HepG2 (cell line): ENCODE data around the gene ELANE. TPM values are rescaled to one million over a fixed set of nuclear protein-coding genes. Genes with fewer than 3 reads are reported as not detected.

Experiments used
- ATAC-seq: fragments of 200-7000 bp; cut with Tn5 transposase; 3 replicates; pipeline ENCODE4 v1.9.1; 2020; ENCODE audit warnings: mild to moderate bottlenecking, moderate library complexity
- BruUV-seq: library from RNA; stranded (reverse); fragments of 400-500 nt; replicated peaks from 2 replicates; lab custom pipeline; 2021; lab: Mats Ljungman, UMichigan
- CTCF ChIA-PET: fragments of 300-600 bp; formaldehyde crosslinking; extraction: SDS; loops from one replicate; lab custom pipeline; 2021; ENCODE audit warnings: low total read pairs, inconsistent platforms, low intra/inter-chr PET ratio; lab: Yijun Ruan, JAX
- POLR2A ChIA-PET: fragments of 350-600 bp; sonication (Branson Sonifier 250); formaldehyde crosslinking; loops from one replicate; lab custom pipeline; 2020; ENCODE audit warnings: antibody characterized with exemption, inconsistent platforms; lab: Yijun Ruan, JAX
- DNase-seq: peaks from one replicate; pipeline ENCODE4 v3.0.0-alpha.2; 2015; ENCODE audit warnings: low spot score
- FAIRE-seq: peaks from 3 replicates; lab custom pipeline; 2011; peaks lifted over from hg19 to GRCh38; lab: Jason Lieb, UNC
- H2AFZ ChIP-seq: one replicate; pipeline ENCODE4 v1.6.1; 2011; ENCODE audit warnings: low read length, inconsistent platforms
- H3K27ac ChIP-seq: fragments of 300-600 bp; 3 replicates; pipeline ENCODE4 v1.8.0; 2011; ENCODE audit warnings: mixed run types, mild to moderate bottlenecking, mixed read lengths, low read length, inconsistent platforms; ENCODE audit not compliant: insufficient read depth; ENCODE audit errors: extremely low read length
- H3K27me3 ChIP-seq, 2 experiments: fragments of 200-600 bp in 1 of 2; 2 replicates in 1 of 2; 3 replicates in 1 of 2; pipeline versions ENCODE4 v1.6.0 to v1.8.0; 2011; ENCODE audit warnings: low read length in 2 of 2, mild to moderate bottlenecking in 2 of 2, moderate library complexity in 2 of 2, inconsistent platforms in 1 of 2; ENCODE audit not compliant: insufficient read depth in 2 of 2, control insufficient read depth in 1 of 2
- H3K36me3 ChIP-seq, 2 experiments: fragments of 200-600 bp in 1 of 2; replicated peaks in 1 of 2; 2 replicates in 1 of 2; 3 replicates in 1 of 2; pipeline versions ENCODE4 v1.5.1 to v1.8.0; 2011; ENCODE audit warnings: low read length in 2 of 2, inconsistent platforms in 1 of 2; ENCODE audit not compliant: insufficient read depth in 2 of 2, control insufficient read depth in 1 of 2
- H3K4me1 ChIP-seq: 2 replicates; pipeline ENCODE4 v1.5.1; 2012; ENCODE audit warnings: low read length, inconsistent platforms; ENCODE audit not compliant: insufficient read depth
- H3K4me2 ChIP-seq: 2 replicates; pipeline ENCODE4 v1.6.0; 2011; ENCODE audit warnings: low read depth, low read length, inconsistent platforms
- H3K4me3 ChIP-seq, 3 experiments: fragments of 200-600 bp in 1 of 3; sonication (generic), shearing (Covaris generic) in 1 of 3; replicated peaks in 1 of 3; 2 replicates each; pipeline ENCODE4 v1.5.1; 2011 to 2016; ENCODE audit warnings: low read length in 3 of 3, inconsistent platforms in 2 of 3, low read depth in 2 of 3, mild to moderate bottlenecking in 2 of 3, control low read depth in 1 of 3, mixed read lengths in 1 of 3; ENCODE audit not compliant: insufficient read depth in 1 of 3
- H3K79me2 ChIP-seq: one replicate; pipeline ENCODE4 v1.6.1; 2011; ENCODE audit warnings: low read length, inconsistent platforms; ENCODE audit not compliant: insufficient read depth
- H3K9ac ChIP-seq: 2 replicates; pipeline ENCODE4 v1.6.0; 2011; ENCODE audit warnings: mild to moderate bottlenecking, low read depth, low read length, inconsistent platforms; ENCODE audit not compliant: insufficient read depth
- H3K9me3 ChIP-seq: 2 replicates; pipeline ENCODE4 v1.5.1; 2012; ENCODE audit warnings: mild to moderate bottlenecking, low read length
- H4K20me1 ChIP-seq: 2 replicates; pipeline ENCODE4 v1.6.0; 2011; ENCODE audit warnings: inconsistent platforms, mild to moderate bottlenecking, low read length, moderate library complexity; ENCODE audit not compliant: insufficient read depth
- ELF1 ChIP-seq: sonication (generic); formaldehyde crosslinking; IDR thresholded peaks from 2 replicates; pipeline ENCODE4 v1.4.0; 2020; ENCODE audit warnings: missing genetic modification reagents
- GFI1 ChIP-seq: sonication (generic); formaldehyde crosslinking; IDR thresholded peaks from 2 replicates; pipeline ENCODE4 v1.5.0; 2020; ENCODE audit warnings: missing genetic modification reagents, mild to moderate bottlenecking, borderline replicate concordance
- MTF1 ChIP-seq: sonication (generic); formaldehyde crosslinking; IDR thresholded peaks from 2 replicates; pipeline ENCODE4 v1.5.0; 2020; ENCODE audit warnings: missing genetic modification reagents
- NFIC ChIP-seq: IDR thresholded peaks from 2 replicates; pipeline ENCODE4 v1.6.1; 2012; ENCODE audit warnings: mild to moderate bottlenecking, low read length, inconsistent platforms
- RELA ChIP-seq: sonication (generic); formaldehyde crosslinking; IDR thresholded peaks from 2 replicates; pipeline ENCODE4 v1.4.0; 2020; ENCODE audit warnings: missing genetic modification reagents
- ZKSCAN8 ChIP-seq: IDR thresholded peaks from 2 replicates; pipeline ENCODE4 v1.6.1; 2016; ENCODE audit warnings: borderline replicate concordance, missing genetic modification reagents, missing compliant biosample characterization
- ZNF121 ChIP-seq: sonication (generic); formaldehyde crosslinking; IDR thresholded peaks from 2 replicates; pipeline ENCODE4 v1.5.0; 2020; ENCODE audit warnings: mild to moderate bottlenecking, missing genetic modification reagents
- ZNF230 ChIP-seq: sonication (generic); formaldehyde crosslinking; IDR thresholded peaks from 2 replicates; pipeline ENCODE4 v1.4.0; 2020; ENCODE audit warnings: mild to moderate bottlenecking, missing genetic modification reagents
- ZSCAN25 ChIP-seq: sonication (generic); formaldehyde crosslinking; IDR thresholded peaks from 2 replicates; pipeline ENCODE4 v1.8.0; 2022; ENCODE audit warnings: mild to moderate bottlenecking, missing genetic modification reagents
- WGBS: methylation state at CpG from one replicate; pipeline ENCODE4 v1.1.6; 2017; ENCODE audit warnings: low lambda C conversion rate; 5-methylcytosine and 5-hydroxymethylcytosine counted together
- in situ Hi-C: cut with HindIII; loops from 2 replicates; pipeline ENCODE4 v1.10.0; 2017; ENCODE audit warnings: low pct_unique_long_range_greater_than_20kb; ENCODE audit not compliant: extremely low pct_ligation_motif_present
- intact Hi-C: fragments of 100-400 bp; cut with micrococcal nuclease; formaldehyde crosslinking; loops from one replicate; pipeline ENCODE4 v1.10.0; 2022; ENCODE audit not compliant: unreplicated experiment
- polyA plus RNA-seq, 8 experiments: library from polyadenylated mRNA; depleted of rRNA in 3 of 8; stranded (reverse) in 7 of 8; unstranded in 1 of 8; fragments of >200 nt; fragmentation: Illumina TruSeq in 4 of 8; extraction: Trizol in 4 of 8; gene quantifications; 2 replicates each; pipeline versions ENCODE4 v1.2.1 to v1.2.3, GENCODE V29; 2011 to 2016; ENCODE audit warnings: low read depth in 4 of 8, missing spikeins in 1 of 8, mixed read lengths in 1 of 8; ENCODE audit not compliant: insufficient read depth in 1 of 8
- total RNA-seq, 5 experiments: library from RNA; depleted of rRNA; stranded (reverse); fragments of >200 nt; fragmentation: Illumina TruSeq; extraction: Trizol; gene quantifications; 2 replicates each; pipeline ENCODE4 v1.2.3, GENCODE V29; 2016; ENCODE audit warnings: low read depth in 1 of 5
- TF ChIP-seq, protein P1 (sequence below): sonication (generic); formaldehyde crosslinking; IDR thresholded peaks from 2 replicates; pipeline ENCODE4 v1.5.1; 2020; ENCODE audit warnings: mild to moderate bottlenecking, missing genetic modification reagents, borderline replicate concordance
- TF ChIP-seq, protein P2 (sequence below): sonication (generic); formaldehyde crosslinking; IDR thresholded peaks from 2 replicates; pipeline ENCODE4 v1.5.0; 2020; ENCODE audit warnings: mild to moderate bottlenecking, missing genetic modification reagents

Gene ELANE
- total and polyA plus RNA-seq, 2 of the 13 experiments (the other 11 are each of a cell fraction or from before 2014, with no cell fraction given) = not detected

DNA sequence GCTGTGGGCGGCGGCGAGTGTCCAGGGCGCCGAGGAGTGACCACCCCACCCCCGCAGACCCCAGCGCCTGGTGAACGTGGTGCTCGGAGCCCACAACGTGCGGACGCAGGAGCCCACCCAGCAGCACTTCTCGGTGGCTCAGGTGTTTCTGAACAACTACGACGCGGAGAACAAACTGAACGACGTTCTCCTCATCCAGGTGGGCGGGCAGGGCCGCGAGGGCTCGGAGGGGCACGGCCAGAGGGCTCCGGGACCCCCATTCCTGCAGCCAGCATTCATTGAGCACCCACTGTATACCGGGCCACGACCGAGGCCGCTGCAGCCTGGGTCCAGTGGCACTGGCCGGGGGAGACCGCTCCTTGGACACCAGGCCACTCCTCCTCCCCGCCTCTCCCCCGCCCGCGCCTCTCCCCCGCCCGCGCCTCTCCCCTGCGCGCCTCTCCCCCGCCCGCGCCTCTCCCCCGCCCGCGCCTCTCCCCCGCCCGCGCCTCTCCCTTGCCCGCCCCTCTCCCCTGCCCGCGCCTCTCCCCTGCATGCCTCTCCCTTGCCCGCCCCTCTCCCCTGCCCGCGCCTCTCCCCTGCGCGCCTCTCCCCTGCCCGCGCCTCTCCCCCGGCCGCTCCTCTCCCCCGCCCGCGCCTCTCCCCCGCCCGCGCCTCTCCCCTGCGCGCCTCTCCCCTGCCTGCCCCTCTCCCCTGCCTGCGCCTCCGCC lies 8.1 kb upstream of the ELANE start:
- ATAC-seq (no peak; the same call in 2 of the 3 replicates), DNase-seq (no peak), FAIRE-seq (no peak)
- Histone ChIP-seq H3K9me3 (no peaks in the 10 kb centered on the region), H3K4me3 (peak overlapping the region in 2 of 3 experiments; percentile 19 to 64; a peak in 3 of 6 replicates), H2AFZ (no peak overlapping the region), H3K4me2 (peak overlapping the region; percentile 71), H3K27me3 (peaks cover 18 to 73% of the 10 kb centered on the region in 2 experiments), H3K9ac (no peak overlapping the region), H3K79me2 (no peaks in the 10 kb centered on the region), H4K20me1 (no peaks in the 10 kb centered on the region), H3K4me1 (peaks cover 29% of the 10 kb centered on the region), H3K36me3 (no peaks in the 10 kb centered on the region), H3K27ac (no peak overlapping the region)
- in situ Hi-C loops = no loop called here
- intact Hi-C loops = no loop called here
- WGBS = 10% methylated on average over 25 of the region's 70 CpGs
- ChIA-PET POLR2A (no interaction called here), CTCF (no interaction called here)
- BruUV-seq = no TSS peak
- 0 out of 2 replicates have a peak, but pooled peaks have one; percentile 2 for TF ChIP-seq ZNF121
- TF ChIP-seq ZKSCAN8 (CRISPR knock-in tag) = peak; percentile 96
- no peak for TF ChIP-seq ZNF230 (CRISPR knock-in tag)
- peak; percentile 95; the same call in 1 of the 2 replicates for TF ChIP-seq ZSCAN25 (CRISPR knock-in tag)
- TF ChIP-seq, protein P1, sequence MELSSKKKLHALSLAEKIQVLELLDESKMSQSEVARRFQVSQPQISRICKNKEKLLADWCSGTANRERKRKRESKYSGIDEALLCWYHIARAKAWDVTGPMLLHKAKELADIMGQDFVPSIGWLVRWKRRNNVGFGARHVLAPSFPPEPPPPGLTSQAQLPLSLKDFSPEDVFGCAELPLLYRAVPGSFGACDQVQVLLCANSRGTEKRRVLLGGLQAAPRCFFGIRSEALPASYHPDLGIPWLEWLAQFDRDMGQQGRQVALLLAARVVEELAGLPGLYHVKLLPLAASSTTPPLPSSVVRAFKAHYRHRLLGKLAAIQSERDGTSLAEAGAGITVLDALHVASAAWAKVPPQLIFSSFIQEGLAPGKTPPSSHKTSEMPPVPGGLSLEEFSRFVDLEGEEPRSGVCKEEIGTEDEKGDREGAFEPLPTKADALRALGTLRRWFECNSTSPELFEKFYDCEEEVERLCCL = no peak
- no peak for TF ChIP-seq RELA (CRISPR knock-in tag)

DNA sequence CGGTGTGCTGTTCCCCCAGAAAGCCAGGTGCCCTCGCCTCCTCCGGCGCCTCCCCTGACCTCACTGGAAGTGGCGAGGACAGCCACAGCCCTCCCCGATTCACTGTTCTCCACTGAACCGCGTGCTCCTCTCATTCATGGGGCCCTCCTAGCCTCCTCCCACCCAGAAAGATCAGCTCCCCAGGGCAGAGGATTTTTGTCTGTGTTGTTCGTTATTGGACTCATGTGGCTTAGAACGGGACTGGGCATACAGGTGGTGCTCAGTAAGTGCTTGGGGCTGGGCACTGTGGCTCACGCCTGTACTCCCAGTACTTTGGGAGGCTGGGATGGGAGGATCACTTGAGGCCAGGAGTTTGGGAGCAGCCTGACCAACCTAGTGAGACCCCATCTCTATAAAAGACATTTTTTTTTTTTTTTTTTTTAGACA lies 7.5 kb upstream of the ELANE start:
- TF ChIP-seq ZKSCAN8 (CRISPR knock-in tag) (peak; percentile 89), ELF1 (CRISPR knock-in tag) (no peak), GFI1 (no peak), NFIC (no peak), ZSCAN25 (CRISPR knock-in tag) (0 out of 2 replicates have a peak, but pooled peaks have one; percentile 9), MTF1 (CRISPR knock-in tag) (no peak)
- TF ChIP-seq, protein P2, sequence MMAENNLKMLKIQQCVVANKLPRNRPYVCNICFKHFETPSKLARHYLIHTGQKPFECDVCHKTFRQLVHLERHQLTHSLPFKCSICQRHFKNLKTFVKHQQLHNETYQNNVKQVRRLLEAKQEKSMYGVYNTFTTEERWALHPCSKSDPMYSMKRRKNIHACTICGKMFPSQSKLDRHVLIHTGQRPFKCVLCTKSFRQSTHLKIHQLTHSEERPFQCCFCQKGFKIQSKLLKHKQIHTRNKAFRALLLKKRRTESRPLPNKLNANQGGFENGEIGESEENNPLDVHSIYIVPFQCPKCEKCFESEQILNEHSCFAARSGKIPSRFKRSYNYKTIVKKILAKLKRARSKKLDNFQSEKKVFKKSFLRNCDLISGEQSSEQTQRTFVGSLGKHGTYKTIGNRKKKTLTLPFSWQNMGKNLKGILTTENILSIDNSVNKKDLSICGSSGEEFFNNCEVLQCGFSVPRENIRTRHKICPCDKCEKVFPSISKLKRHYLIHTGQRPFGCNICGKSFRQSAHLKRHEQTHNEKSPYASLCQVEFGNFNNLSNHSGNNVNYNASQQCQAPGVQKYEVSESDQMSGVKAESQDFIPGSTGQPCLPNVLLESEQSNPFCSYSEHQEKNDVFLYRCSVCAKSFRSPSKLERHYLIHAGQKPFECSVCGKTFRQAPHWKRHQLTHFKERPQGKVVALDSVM = peak; percentile 42; the same call in 1 of the 2 replicates
- FAIRE-seq = no peak
- Histone ChIP-seq H3K36me3 (no peaks in the 10 kb centered on the region), H3K4me2 (no peak overlapping the region), H3K27me3 (peaks cover 18 to 71% of the 10 kb centered on the region in 2 experiments), H3K4me3 (no peak overlapping the region; a peak in 1 of 6 replicates), H3K79me2 (no peaks in the 10 kb centered on the region), H4K20me1 (no peaks in the 10 kb centered on the region), H3K9me3 (no peaks in the 10 kb centered on the region), H3K4me1 (peaks cover 23% of the 10 kb centered on the region), H3K27ac (no peak overlapping the region), H3K9ac (no peak overlapping the region), H2AFZ (no peak overlapping the region)
- intact Hi-C loops (no loop called here), in situ Hi-C loops (no loop called here)
- DNase-seq = no peak
- ChIA-PET POLR2A (no interaction called here), CTCF (no interaction called here)
- WGBS = 6% methylated on average over 11 of the region's 11 CpGs
- BruUV-seq = no TSS peak
- ATAC-seq = no peak
